Lung (tissue), 12 donors: ENCODE measurements around the gene PCDHGB7. TPM values are rescaled to one million over a fixed set of nuclear protein-coding genes. Genes with fewer than 3 reads are reported as not detected.
A peak's percentile ranks its signal among the peaks of the same experiment; 100 is the strongest.
"Not testable (repeated sequence)": the region's sequence is repeated elsewhere in the genome, so short reads cannot be mapped to it uniquely, and the experiment has no call there.

Experiments used
- ATAC-seq: fragments of 200-7000 bp; cut with Tn5 transposase; one replicate; pipeline ENCODE4 v1.9.1; 2020; ENCODE audit warnings: moderate number of reproducible peaks; ENCODE audit not compliant: insufficient read depth, low FRiP score
- DNase-seq, 3 donors: peaks; one replicate each; pipeline ENCODE4 v3.0.0-alpha.2; 2013 to 2017
- H3K27ac ChIP-seq, 2 donors: one replicate each; pipeline ENCODE4 v1.5.1; 2013; ENCODE audit warnings: mild to moderate bottlenecking in 2 of 2, moderate library complexity in 2 of 2, control low read depth in 1 of 2, inconsistent platforms in 1 of 2, low read depth in 1 of 2, low read length in 1 of 2
- H3K27me3 ChIP-seq, 3 donors: one replicate each; pipeline ENCODE4 v1.5.1; 2013; ENCODE audit warnings: low read length in 2 of 3; ENCODE audit not compliant: control insufficient read depth in 3 of 3, insufficient read depth in 3 of 3
- H3K36me3 ChIP-seq, 4 donors: one replicate each; pipeline ENCODE4 v1.5.1; 2013; ENCODE audit warnings: low read length in 4 of 4, mild to moderate bottlenecking in 1 of 4, moderate library complexity in 1 of 4; ENCODE audit not compliant: control insufficient read depth in 4 of 4, insufficient read depth in 4 of 4
- H3K4me1 ChIP-seq, 5 donors: one replicate each; pipeline ENCODE4 v1.5.1; 2013; ENCODE audit warnings: low read length in 5 of 5, mild to moderate bottlenecking in 2 of 5, moderate library complexity in 1 of 5; ENCODE audit not compliant: control insufficient read depth in 5 of 5, insufficient read depth in 5 of 5
- H3K4me3 ChIP-seq: one replicate; pipeline ENCODE4 v1.5.1; 2013; ENCODE audit warnings: mild to moderate bottlenecking, control low read depth, moderate library complexity
- H3K9ac ChIP-seq, 2 donors: one replicate each; pipeline ENCODE4 v1.5.1; 2013; ENCODE audit warnings: low read length in 2 of 2, control low read depth in 1 of 2; ENCODE audit not compliant: insufficient read depth in 1 of 2
- H3K9me3 ChIP-seq, 4 donors: one replicate each; pipeline ENCODE4 v1.5.1; 2013; ENCODE audit warnings: low read length in 3 of 4, mild to moderate bottlenecking in 1 of 4, moderate library complexity in 1 of 4; ENCODE audit not compliant: control insufficient read depth in 4 of 4, insufficient read depth in 3 of 4
- WGBS, 2 donors: extraction: QIAGEN DNeasy Blood & Tissue Kit; methylation state at CpG; one replicate each; pipeline ENCODE4 v1.1.7; 2013; 5-methylcytosine and 5-hydroxymethylcytosine counted together
- polyA plus RNA-seq, 2 donors: library from polyadenylated mRNA; stranded (reverse); fragments of 200-250 nt; gene quantifications; one replicate each; pipeline ENCODE4 v1.2.1, GENCODE V29; 2013
- total RNA-seq, 2 donors: library from RNA; depleted of rRNA in 1 of 2; stranded (reverse); fragments of >200 nt in 1 of 2; gene quantifications; one replicate each; pipeline ENCODE4 v1.2.1, GENCODE V29; 2014 to 2021
- TF ChIP-seq, protein P1 (sequence below): IDR thresholded peaks from 2 replicates; pipeline ENCODE4 v1.5.1; 2012; ENCODE audit warnings: mild to moderate bottlenecking; ENCODE audit errors: control extremely low read depth, extremely low read depth
- donor health status: control.
- donor health status: control.
- donor health status: Bipolar disorder and iron deficiency.
- donor health status: healthy.
- donor health status: DM: yes; HTN: yes; CAD: no.

Gene PCDHGB7
- total and polyA plus RNA-seq, 4 donors = 1.6 to 18.1 (median 10.6) TPM

DNA sequence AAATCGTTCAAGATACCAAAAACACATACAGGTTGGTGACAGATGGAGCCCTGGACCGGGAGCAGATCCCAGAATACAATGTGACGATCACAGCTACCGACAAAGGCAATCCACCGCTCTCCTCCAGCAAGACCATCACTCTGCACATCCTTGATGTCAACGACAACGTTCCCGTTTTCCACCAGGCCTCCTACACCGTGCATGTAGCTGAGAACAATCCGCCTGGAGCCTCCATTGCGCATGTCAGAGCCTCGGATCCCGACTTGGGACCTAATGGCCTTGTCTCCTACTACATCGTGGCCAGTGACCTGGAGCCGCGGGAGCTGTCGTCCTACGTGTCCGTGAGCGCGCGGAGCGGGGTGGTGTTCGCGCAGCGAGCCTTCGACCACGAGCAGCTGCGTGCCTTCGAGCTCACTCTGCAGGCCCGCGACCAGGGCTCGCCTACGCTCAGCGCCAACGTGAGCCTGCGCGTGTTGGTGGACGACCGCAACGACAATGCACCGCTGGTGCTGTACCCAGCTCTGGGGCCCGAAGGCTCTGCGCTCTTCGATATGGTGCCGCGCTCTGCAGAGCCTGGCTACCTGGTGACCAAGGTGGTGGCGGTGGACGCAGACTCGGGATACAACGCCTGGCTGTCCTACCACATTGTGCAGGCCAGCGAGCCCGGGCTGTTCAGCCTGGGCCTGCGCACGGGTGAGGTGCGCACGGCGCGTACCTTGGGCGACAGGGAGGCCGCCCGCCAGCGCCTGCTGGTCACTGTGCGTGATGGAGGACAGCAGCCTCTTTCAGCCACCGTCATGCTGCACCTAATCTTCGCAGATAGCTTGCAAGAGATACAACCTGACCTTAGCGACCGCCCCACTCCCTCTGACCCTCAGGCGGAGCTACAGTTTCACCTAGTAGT is 45.7 kb upstream of the PCDHGB7 start:
- Histone ChIP-seq H3K9me3 (peaks cover 0 to 55% (median 25%) of the 10 kb centered on the region in 4 donors), H3K36me3 (peaks cover 0 to 9% (median 0%) of the 10 kb centered on the region in 4 donors), H3K4me3 (no peak overlapping the region), H3K27me3 (peaks cover 0 to 3% (median 0%) of the 10 kb centered on the region in 3 donors), H3K4me1 (no peaks in the 10 kb centered on the region), H3K27ac (no peak overlapping the region), H3K9ac (no peak overlapping the region)
- ATAC-seq (no peak), DNase-seq (no peak)
- TF ChIP-seq, protein P1, sequence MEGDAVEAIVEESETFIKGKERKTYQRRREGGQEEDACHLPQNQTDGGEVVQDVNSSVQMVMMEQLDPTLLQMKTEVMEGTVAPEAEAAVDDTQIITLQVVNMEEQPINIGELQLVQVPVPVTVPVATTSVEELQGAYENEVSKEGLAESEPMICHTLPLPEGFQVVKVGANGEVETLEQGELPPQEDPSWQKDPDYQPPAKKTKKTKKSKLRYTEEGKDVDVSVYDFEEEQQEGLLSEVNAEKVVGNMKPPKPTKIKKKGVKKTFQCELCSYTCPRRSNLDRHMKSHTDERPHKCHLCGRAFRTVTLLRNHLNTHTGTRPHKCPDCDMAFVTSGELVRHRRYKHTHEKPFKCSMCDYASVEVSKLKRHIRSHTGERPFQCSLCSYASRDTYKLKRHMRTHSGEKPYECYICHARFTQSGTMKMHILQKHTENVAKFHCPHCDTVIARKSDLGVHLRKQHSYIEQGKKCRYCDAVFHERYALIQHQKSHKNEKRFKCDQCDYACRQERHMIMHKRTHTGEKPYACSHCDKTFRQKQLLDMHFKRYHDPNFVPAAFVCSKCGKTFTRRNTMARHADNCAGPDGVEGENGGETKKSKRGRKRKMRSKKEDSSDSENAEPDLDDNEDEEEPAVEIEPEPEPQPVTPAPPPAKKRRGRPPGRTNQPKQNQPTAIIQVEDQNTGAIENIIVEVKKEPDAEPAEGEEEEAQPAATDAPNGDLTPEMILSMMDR = no peak
- WGBS, 2 donors = 33% methylated on average over 69 of the region's 69 CpGs

DNA sequence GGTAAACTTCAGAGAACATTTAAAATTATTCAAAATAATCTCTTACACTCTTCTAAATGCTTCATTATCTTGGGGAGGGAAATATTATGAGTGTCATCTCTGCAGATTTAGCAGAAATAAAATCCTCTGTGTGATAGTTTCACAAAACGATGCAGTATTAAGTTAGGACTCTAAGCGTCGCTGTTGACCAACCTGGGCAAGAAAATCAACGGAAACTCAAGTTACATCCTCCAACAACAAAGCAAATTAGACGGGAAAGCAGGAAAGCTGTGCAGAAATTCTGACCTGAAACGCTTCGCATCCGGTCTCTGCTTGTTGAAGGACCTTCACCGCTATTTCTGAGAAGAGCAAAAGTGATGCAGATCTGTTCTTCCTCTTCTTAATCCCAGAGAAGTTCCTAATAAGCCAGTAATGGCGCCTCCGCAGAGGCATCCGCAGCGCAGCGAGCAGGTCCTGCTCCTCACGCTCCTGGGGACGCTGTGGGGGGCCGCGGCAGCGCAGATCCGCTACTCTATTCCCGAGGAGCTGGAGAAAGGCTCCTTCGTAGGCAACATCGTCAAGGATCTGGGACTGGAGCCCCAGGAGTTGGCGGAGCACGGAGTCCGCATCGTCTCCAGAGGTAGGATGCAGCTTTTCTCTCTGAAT is 43.7 kb upstream of the PCDHGB7 start, which contains the start of gene PCDHGA6:
Gene PCDHGA6 (plus strand): TSS at position 219 of the 645 bp plus-strand sequence. CDS start 193 bp downstream, at position 412.
- peak within 1 kb of the TSS; percentile 5 for H3K4me3 ChIP-seq
- DNase-seq = peak in 2 of 3 donors; percentile 33 to 38
- TF ChIP-seq, protein P1 = no peak
- no peak for ATAC-seq
- no peaks in the 10 kb centered on the region for H3K4me1 ChIP-seq
- peaks cover 3 to 62% (median 31%) of the 10 kb centered on the region in 4 donors for H3K9me3 ChIP-seq
- H3K36me3 ChIP-seq = peaks cover 0 to 9% (median 0%) of the 10 kb centered on the region in 4 donors
- no peak within 1 kb of the TSS for H3K9ac ChIP-seq
- peaks cover 0 to 3% (median 0%) of the 10 kb centered on the region in 3 donors for H3K27me3 ChIP-seq
- 17 to 19% methylated on average over 27 of the region's 27 CpGs for WGBS, 2 donors
- H3K27ac ChIP-seq = no peak within 1 kb of the TSS

DNA sequence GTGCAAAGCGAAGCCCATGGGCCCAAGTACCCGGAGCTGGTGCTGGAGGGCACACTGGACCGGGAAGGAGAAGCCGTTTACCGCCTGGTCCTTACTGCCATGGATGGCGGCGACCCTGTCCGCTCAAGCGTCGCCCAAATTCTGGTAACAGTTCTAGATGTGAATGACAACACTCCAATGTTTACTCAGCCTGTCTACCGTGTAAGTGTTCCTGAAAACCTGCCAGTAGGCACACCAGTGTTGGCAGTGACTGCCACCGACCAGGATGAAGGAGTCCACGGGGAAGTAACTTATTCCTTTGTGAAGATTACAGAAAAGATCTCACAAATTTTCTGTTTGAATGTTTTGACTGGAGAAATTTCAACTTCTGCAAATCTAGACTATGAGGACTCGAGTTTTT is 42.9 kb upstream of the PCDHGB7 start:
- ATAC-seq (no peak), DNase-seq (no peak)
- Histone ChIP-seq H3K4me3 (peak overlapping the region; percentile 5), H3K27me3 (peaks cover 0 to 3% (median 0%) of the 10 kb centered on the region in 3 donors), H3K9ac (no peak overlapping the region), H3K4me1 (no peaks in the 10 kb centered on the region), H3K36me3 (peaks cover 0 to 9% (median 0%) of the 10 kb centered on the region in 4 donors), H3K9me3 (peaks cover 4 to 62% (median 31%) of the 10 kb centered on the region in 4 donors), H3K27ac (no peak overlapping the region)
- TF ChIP-seq, protein P1 = no peak
- 54 to 64% methylated on average over 14 of the region's 14 CpGs for WGBS, 2 donors

DNA sequence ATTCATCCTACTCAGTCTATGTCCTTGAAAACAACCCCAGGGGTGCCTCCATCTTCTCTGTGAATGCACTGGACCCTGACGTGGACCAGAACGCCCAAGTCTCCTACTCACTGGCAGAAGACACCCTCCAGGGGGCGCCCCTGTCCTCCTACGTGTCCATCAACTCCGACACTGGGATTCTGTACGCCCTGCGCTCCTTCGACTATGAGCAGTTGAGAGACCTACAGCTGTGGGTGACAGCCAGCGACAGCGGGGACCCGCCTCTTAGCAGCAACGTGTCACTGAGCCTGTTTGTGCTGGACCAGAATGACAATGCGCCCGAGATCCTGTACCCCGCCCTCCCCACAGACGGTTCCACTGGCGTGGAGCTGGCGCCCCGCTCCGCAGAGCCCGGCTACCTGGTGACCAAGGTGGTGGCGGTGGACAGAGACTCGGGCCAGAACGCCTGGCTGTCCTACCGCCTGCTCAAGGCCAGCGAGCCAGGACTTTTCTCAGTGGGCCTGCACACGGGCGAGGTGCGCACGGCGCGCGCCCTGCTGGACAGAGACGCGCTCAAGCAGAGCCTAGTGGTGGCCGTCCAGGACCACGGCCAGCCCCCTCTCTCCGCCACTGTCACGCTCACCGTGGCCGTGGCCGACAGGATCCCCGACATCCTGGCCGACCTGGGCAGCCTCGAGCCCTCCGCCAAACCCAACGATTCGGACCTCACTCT is 41.9 kb upstream of the PCDHGB7 start:
- not testable (repeated sequence) for H3K4me3 ChIP-seq, H3K4me1 ChIP-seq, H3K27me3 ChIP-seq, H3K36me3 ChIP-seq, ATAC-seq, H3K27ac ChIP-seq, H3K9ac ChIP-seq, DNase-seq
- WGBS, 2 donors = 44 to 51% methylated on average over 32 to 43 of the region's 48 CpGs
- H3K9me3 ChIP-seq = peaks cover 8 to 58% (median 27%) of the 10 kb centered on the region in 4 donors
